Body of pancreas (tissue), 4 donors: ENCODE results near the gene ATP2C1. TPM values are rescaled to one million over a fixed set of nuclear protein-coding genes. Genes with fewer than 3 reads are reported as not detected.

Experiments used
- ATAC-seq: fragments of 150-250 bp; one replicate; pipeline ENCODE4 v1.9.1; 2016
- DNase-seq, 4 donors: peaks; one replicate each; pipeline ENCODE4 v3.0.0-alpha.2; 2019
- H3K27ac ChIP-seq, 4 donors: fragments of 200-600 bp; sonication (generic); 1 replicate in 3 of 4; 2 replicates in 1 of 4; pipeline versions ENCODE4 v1.5.1 to v1.6.1; 2016 to 2019; ENCODE audit warnings: mild to moderate bottlenecking in 1 of 4, mixed read lengths in 1 of 4, moderate library complexity in 1 of 4
- H3K27me3 ChIP-seq, 2 donors: fragments of 200-600 bp; sonication (generic); one replicate each; pipeline ENCODE4 v1.6.0; 2016; ENCODE audit warnings: mild to moderate bottlenecking in 1 of 2
- H3K36me3 ChIP-seq, 2 donors: fragments of 200-600 bp; sonication (generic); replicated peaks in 1 of 2; 2 replicates each; pipeline ENCODE4 v1.5.1; 2016; ENCODE audit warnings: low read depth in 2 of 2; ENCODE audit not compliant: insufficient read depth in 1 of 2
- H3K4me1 ChIP-seq: fragments of 200-600 bp; sonication (generic); one replicate; pipeline ENCODE4 v1.6.0; 2016
- H3K4me3 ChIP-seq, 2 donors: fragments of 200-600 bp; sonication (generic); 1 replicate in 1 of 2; 2 replicates in 1 of 2; pipeline ENCODE4 v1.5.1; 2016 to 2019
- H3K9me3 ChIP-seq, 3 donors: fragments of 200-600 bp; sonication (generic); 1 replicate in 2 of 3; 2 replicates in 1 of 3; pipeline ENCODE4 v1.5.1; 2016
- CTCF ChIP-seq, 7 experiments: fragments of 450-650 bp in 4 of 7; fragments of 200-600 bp in 3 of 7; sonication (generic) in 3 of 7; IDR thresholded peaks; one replicate each; pipeline ENCODE4 v1.5.1; 2016 to 2019; ENCODE audit warnings: antibody characterized with exemption in 7 of 7
- POLR2A ChIP-seq, 3 donors: fragments of 450-650 bp; IDR thresholded peaks; one replicate each; pipeline ENCODE4 v1.6.1; 2016; ENCODE audit warnings: antibody characterized with exemption in 3 of 3, mild to moderate bottlenecking in 2 of 3
- WGBS, 2 donors: methylation state at CpG; one replicate each; pipeline ENCODE4 v1.1.5; 2017; 5-methylcytosine and 5-hydroxymethylcytosine counted together
- intact Hi-C: fragments of 100-400 bp; cut with DNase I; formaldehyde crosslinking; loops from one replicate; pipeline ENCODE4 v1.15.1; 2023
- total RNA-seq, 2 donors: library from RNA; depleted of rRNA; stranded (reverse); fragments of >200 nt; gene quantifications; one replicate each; pipeline ENCODE4 v1.1.0, GENCODE V29; 2016

The ATP2C1 gene
- total RNA-seq, 2 donors from 2014 or later = 36.3 to 47.5 TPM

GRCh38 chr3:130934442-130935089, 40.7 kb downstream of the ATP2C1 start:
- Histone ChIP-seq H3K36me3 (no peaks in the 10 kb centered on the region), H3K27me3 (no peaks in the 10 kb centered on the region), H3K4me1 (no peaks in the 10 kb centered on the region), H3K4me3 (no peak overlapping the region), H3K9me3 (no peaks in the 10 kb centered on the region), H3K27ac (no peak overlapping the region)
- WGBS, 2 donors = 90 to 94% methylated on average over 4 of the region's 4 CpGs
- ATAC-seq (no peak), DNase-seq (no peak)
- intact Hi-C loops = no loop called here
- TF ChIP-seq CTCF (IDR thresholded peaks at IDR 0.05) (no peak), POLR2A (IDR thresholded peaks at IDR 0.05) (no peak)

- H3K27ac ChIP-seq = no peak overlapping the region
- DNase-seq = no peak
- no peak for TF ChIP-seq POLR2A (IDR thresholded peaks at IDR 0.05)
- no peak for TF ChIP-seq CTCF (IDR thresholded peaks at IDR 0.05)
Observed at GRCh38 chr3:130935761-130936492, 42.0 kb downstream of the ATP2C1 start.

GRCh38 chr3:130939753-130940152, 45.9 kb downstream of the ATP2C1 start:
- TF ChIP-seq CTCF (IDR thresholded peaks at IDR 0.05) = no peak
- TF ChIP-seq POLR2A (IDR thresholded peaks at IDR 0.05) = no peak
- intact Hi-C loops = no loop called here
- Histone ChIP-seq H3K9me3 (no peaks in the 10 kb centered on the region), H3K27me3 (no peaks in the 10 kb centered on the region), H3K4me3 (no peak overlapping the region), H3K4me1 (no peaks in the 10 kb centered on the region), H3K27ac (no peak overlapping the region), H3K36me3 (no peaks in the 10 kb centered on the region)
- no peak for DNase-seq
- no peak for ATAC-seq

More at GRCh38 chr3:130935761-130936492, 42.0 kb downstream of the ATP2C1 start:
- WGBS, 2 donors = 92 to 94% methylated on average over 4 of the region's 4 CpGs
- ATAC-seq = no peak
- intact Hi-C loops = no loop called here
- H3K36me3 ChIP-seq = no peaks in the 10 kb centered on the region
- no peaks in the 10 kb centered on the region for H3K4me1 ChIP-seq
- H3K4me3 ChIP-seq = no peak overlapping the region
- H3K9me3 ChIP-seq = no peaks in the 10 kb centered on the region
- no peaks in the 10 kb centered on the region for H3K27me3 ChIP-seq

GRCh38 chr3:130941793-130942192, 47.9 kb downstream of the ATP2C1 start:
- Histone ChIP-seq H3K9me3 (no peaks in the 10 kb centered on the region), H3K27me3 (no peaks in the 10 kb centered on the region), H3K4me3 (no peak overlapping the region), H3K36me3 (no peaks in the 10 kb centered on the region), H3K4me1 (no peaks in the 10 kb centered on the region), H3K27ac (no peak overlapping the region)
- intact Hi-C loops = no loop called here
- DNase-seq (no peak), ATAC-seq (no peak)
- TF ChIP-seq POLR2A (IDR thresholded peaks at IDR 0.05) (no peak), CTCF (IDR thresholded peaks at IDR 0.05) (no peak)

- intact Hi-C loops = no loop called here
- Histone ChIP-seq H3K4me3 (no peak overlapping the region), H3K4me1 (no peaks in the 10 kb centered on the region), H3K36me3 (peaks cover 0 to 1% of the 10 kb centered on the region in 2 donors), H3K27me3 (no peaks in the 10 kb centered on the region), H3K27ac (no peak overlapping the region), H3K9me3 (no peaks in the 10 kb centered on the region)
- DNase-seq = no peak
- WGBS, 2 donors = 92 to 94% methylated on average over 3 of the region's 3 CpGs
- no peak for TF ChIP-seq CTCF (IDR thresholded peaks at IDR 0.05)
- no peak for TF ChIP-seq POLR2A (IDR thresholded peaks at IDR 0.05)
- ATAC-seq = no peak
Observed at GRCh38 chr3:130946882-130947281, 53.0 kb downstream of the ATP2C1 start.
